Astrocyte of the spinal cord (primary cell): ENCODE data around the gene DPP10.
"Not testable (repeated sequence)": the region's sequence is repeated elsewhere in the genome, so short reads cannot be mapped to it uniquely, and the experiment has no call there.

Source experiments
- DNase-seq: peaks from one replicate; pipeline ENCODE4 v3.0.0; 2011; ENCODE audit warnings: low read depth, low spot score
- H3K4me3 ChIP-seq: 2 replicates; pipeline ENCODE4 v1.5.1; 2011; ENCODE audit warnings: low read depth, mild to moderate bottlenecking, low read length, moderate library complexity
- in situ Hi-C: cut with HindIII; loops from 2 replicates; pipeline ENCODE4 v1.10.0; 2017; ENCODE audit warnings: low sequenced_read_pairs
- TF ChIP-seq, protein P1 (sequence below): IDR thresholded peaks from 2 replicates; pipeline ENCODE4 v1.5.1; 2012; ENCODE audit warnings: low read depth, mild to moderate bottlenecking, low read length, inconsistent platforms

DPP10 gene

DNA sequence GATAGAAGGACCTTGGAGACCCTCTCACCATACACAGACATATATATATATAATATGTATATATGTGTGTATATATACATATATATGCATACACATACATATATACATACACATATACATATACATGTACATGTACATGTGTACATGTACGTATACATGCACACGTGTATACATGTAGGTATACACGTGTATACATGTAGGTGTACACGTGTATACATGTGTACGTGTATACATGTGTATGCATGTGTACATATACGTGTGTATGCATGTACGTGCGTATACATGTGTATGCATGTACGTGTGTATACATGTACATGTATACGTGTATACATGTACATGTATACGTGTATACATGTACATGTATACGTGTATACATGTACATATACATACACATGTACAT lies 54.5 kb downstream of the DPP10 start:
- TF ChIP-seq, protein P1, sequence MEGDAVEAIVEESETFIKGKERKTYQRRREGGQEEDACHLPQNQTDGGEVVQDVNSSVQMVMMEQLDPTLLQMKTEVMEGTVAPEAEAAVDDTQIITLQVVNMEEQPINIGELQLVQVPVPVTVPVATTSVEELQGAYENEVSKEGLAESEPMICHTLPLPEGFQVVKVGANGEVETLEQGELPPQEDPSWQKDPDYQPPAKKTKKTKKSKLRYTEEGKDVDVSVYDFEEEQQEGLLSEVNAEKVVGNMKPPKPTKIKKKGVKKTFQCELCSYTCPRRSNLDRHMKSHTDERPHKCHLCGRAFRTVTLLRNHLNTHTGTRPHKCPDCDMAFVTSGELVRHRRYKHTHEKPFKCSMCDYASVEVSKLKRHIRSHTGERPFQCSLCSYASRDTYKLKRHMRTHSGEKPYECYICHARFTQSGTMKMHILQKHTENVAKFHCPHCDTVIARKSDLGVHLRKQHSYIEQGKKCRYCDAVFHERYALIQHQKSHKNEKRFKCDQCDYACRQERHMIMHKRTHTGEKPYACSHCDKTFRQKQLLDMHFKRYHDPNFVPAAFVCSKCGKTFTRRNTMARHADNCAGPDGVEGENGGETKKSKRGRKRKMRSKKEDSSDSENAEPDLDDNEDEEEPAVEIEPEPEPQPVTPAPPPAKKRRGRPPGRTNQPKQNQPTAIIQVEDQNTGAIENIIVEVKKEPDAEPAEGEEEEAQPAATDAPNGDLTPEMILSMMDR = no peak
- in situ Hi-C loops = no loop called here
- no peak for DNase-seq
- no peak overlapping the region for H3K4me3 ChIP-seq

DNA sequence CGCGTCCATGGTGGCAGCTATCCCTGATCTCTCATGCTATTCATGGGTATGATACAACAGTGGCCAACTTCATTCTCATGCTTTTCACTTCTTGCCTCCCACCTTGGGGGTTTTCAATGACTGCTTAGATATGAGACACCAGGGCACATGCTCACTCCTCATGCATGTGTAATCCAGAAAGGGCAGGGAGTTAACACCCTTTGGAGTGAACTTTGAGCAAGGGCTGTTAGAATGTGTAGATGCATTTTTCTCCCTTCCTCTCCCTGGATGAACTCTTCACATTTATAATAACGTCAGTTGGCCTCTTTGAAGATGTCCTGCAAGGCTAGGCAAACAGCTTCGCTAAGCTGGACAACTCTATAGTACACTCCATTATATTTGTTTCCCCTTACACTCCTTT lies 56.7 kb downstream of the DPP10 start:
- TF ChIP-seq, protein P1 = no peak
- H3K4me3 ChIP-seq = no peak overlapping the region
- in situ Hi-C loops = no loop called here
- DNase-seq = no peak

GRCh38 chr2:114507744-114508143 lies 65.3 kb downstream of the DPP10 start:
- no peak overlapping the region for H3K4me3 ChIP-seq
- DNase-seq = no peak
- in situ Hi-C loops = no loop called here
- TF ChIP-seq, protein P1 = no peak

GRCh38 chr2:114515882-114516281 lies 73.4 kb downstream of the DPP10 start:
- in situ Hi-C loops = no loop called here
- no peak for DNase-seq
- TF ChIP-seq, protein P1 = no peak
- no peak overlapping the region for H3K4me3 ChIP-seq

- TF ChIP-seq, protein P1 = no peak
- in situ Hi-C loops = no loop called here
- H3K4me3 ChIP-seq = no peak overlapping the region
- DNase-seq = no peak
Observed at GRCh38 chr2:114517580-114517979, 75.1 kb downstream of the DPP10 start.

DNA sequence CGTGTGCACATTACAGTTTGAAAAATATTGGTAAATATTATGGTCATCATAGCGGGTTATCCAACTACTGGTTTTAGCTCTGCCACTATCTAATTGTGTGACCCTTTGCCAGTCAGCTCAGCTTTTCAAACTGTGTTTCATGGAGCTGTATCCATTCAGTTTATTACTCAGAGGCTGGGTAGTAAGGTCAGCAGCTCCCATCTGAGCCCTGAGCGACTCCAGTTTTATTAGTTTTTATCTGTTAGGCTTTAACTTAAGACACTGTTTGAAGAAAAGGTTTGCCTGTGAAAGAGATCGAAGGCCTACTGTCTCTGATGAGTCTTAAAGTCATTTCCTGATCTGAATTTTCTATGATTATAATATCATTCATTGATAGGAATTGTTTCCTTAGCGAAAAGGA lies 76.3 kb downstream of the DPP10 start:
- no peak overlapping the region for H3K4me3 ChIP-seq
- DNase-seq = no peak
- TF ChIP-seq, protein P1 = no peak
- in situ Hi-C loops = no loop called here

DNA sequence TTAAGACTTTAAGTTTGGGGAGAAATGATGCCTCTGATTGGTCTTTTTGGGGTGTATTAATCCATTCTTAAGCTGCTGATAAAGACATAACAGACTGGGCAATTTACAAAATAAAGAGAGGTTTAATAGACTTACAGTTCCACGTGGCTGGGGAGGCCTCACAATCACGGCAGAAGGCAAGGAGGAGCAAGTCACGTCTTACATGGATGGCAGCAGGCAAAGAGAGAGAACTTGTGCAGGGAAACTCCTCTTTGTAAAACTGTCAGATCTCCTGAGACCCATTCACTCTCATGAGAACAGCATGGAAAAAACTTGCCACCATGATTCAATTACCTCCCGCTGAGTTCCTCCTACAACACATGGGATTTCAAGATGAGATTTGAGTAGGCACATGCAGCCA lies 80.2 kb downstream of the DPP10 start:
- in situ Hi-C loops, DNase-seq: not testable (repeated sequence)

More for the DNA sequence above, 80.2 kb downstream of the DPP10 start:
- not testable (repeated sequence) for H3K4me3 ChIP-seq
